MM.1S (cell line): ENCODE measurements around the gene SMIM14.
"Not testable (repeated sequence)": the region's sequence is repeated elsewhere in the genome, so short reads cannot be mapped to it uniquely, and the experiment has no call there.

Experiments used
- CTCF ChIP-seq: fragments of 300-600 bp; sonication (generic); IDR thresholded peaks from 2 replicates; pipeline ENCODE4 v1.5.1; 2016; ENCODE audit warnings: antibody characterized with exemption, low read length, mixed read lengths
- EZH2 ChIP-seq: fragments of 300-600 bp; sonication (generic); optimal IDR thresholded peaks from 2 replicates; pipeline ENCODE3; 2017; ENCODE audit warnings: low read depth, mild to moderate bottlenecking, antibody characterized with exemption, low read length, mixed read lengths
- EZH2phosphoT487 ChIP-seq: fragments of 300-600 bp; sonication (generic); IDR thresholded peaks from 2 replicates; pipeline ENCODE4 v1.6.1; 2018; ENCODE audit warnings: antibody characterized with exemption, low read length

GRCh38 chr4:39544080-39544479, 94.6 kb downstream of the SMIM14 start:
- TF ChIP-seq CTCF, EZH2phosphoT487, EZH2: not testable (repeated sequence)
